HG03159 (cell line): ENCODE results near the gene BBS9.
"Not testable (repeated sequence)": the region's sequence is repeated elsewhere in the genome, so short reads cannot be mapped to it uniquely, and the experiment has no call there.

ENCODE experiments used
- ATAC-seq: cut with Tn5 transposase; IDR thresholded peaks from one replicate; pipeline ENCODE4 v1.9.1; 2021; ENCODE audit warnings: mild to moderate bottlenecking, moderate library complexity; ENCODE audit not compliant: unreplicated experiment

Gene BBS9

DNA sequence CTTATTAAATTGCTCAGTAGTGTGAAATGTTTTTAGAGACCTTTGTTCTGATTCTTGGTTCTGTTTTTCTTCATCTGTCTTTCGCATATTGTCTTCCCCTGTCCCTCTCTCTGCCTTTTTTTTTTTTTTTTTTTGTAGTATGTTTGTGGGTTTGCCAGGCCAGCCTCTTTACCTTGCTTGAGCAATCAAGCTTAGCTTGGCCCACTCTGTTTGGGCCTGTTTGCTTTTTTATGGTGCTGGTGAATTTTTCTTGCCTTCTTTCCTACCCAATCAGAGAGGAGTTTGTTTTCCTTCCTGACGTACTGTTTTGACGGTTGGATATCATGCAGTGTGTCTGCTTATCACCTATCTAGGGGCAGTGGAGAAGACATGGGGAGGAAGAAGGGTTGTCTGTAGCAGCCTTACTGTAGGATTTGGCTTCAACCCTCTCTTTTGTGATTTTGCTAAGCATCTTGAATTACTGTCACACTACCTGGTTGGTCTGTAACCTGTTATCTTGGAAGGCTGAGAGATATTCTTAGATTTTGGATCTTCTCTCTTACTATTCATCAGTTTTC lies 64.0 kb downstream of the BBS9 start:
- ATAC-seq, result no peak

DNA sequence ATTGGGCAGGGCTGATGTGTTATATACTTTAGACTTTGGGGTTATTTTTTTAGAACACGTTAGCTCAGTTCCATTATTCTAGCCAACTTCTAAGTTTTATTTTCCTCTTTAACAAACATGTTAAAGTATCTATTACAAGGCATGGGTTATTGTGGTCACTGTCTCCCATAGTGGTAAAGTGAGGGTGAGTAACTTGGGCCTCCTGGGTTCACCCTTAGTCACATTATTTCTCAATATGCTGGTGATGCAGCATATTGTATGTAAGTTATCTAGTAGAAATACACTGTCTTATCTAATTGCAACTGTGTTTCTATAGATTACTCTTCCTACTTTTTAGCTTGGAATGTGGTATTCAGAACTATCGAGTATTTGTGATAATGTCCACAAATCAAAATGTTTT lies 65.9 kb downstream of the BBS9 start:
- ATAC-seq, result no peak

DNA sequence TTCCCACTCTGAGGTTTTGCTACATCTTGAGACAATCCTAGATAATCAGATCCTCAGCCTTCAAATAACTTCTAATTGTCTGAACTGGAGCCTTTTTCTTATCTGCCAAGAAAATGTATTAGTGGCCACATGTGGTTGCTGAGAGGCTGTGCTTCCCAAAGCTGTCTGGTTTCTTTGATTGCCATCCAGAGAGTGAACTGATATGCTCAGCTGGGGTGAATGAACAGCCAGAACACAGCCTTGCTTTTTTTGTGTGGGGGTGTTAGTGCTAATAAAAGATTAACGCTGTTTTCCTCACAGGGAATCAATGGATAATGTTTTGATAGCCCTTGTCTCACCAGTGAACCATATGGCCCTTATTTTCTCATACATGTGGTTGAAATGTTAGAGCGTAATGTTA lies 66.9 kb downstream of the BBS9 start:
- no peak for ATAC-seq

DNA sequence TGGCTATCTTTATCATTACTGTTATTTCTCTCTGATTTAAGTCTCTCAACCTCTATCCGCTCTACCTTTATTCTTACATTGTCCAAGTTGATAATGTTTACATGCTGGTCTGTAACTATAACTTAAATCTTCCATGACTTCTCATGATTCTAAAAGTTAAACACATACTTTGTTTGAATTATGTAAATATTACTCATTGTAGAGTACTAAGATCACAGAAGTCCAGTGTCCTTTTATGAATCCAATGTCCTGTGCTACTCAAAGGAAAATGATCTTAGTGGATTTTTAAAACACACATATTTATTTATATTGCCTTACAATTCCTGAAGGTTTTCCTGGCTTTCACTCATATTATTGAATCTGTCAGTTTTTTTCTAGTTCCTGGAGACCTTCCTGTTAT lies 70.9 kb downstream of the BBS9 start:
- no peak for ATAC-seq

DNA sequence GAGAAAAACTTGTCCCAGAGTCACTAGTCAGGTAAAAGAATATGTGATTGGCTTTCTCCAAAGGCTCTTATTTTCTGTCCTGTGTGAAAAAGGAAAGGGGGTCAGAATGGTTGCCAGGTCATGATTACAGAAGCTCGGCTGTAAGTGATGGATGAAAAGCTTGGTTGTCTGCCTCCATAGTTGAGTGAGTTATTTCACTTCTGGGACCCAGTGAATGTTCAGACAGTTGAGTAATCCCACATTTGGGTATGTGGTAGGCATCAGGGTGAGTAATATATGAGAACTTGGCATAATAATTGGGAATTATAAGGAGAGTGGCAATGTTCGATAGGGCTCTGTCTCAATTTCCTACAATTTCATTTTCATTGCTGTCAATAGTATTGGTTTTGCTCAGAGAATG lies 72.5 kb downstream of the BBS9 start:
- ATAC-seq, result no peak

DNA sequence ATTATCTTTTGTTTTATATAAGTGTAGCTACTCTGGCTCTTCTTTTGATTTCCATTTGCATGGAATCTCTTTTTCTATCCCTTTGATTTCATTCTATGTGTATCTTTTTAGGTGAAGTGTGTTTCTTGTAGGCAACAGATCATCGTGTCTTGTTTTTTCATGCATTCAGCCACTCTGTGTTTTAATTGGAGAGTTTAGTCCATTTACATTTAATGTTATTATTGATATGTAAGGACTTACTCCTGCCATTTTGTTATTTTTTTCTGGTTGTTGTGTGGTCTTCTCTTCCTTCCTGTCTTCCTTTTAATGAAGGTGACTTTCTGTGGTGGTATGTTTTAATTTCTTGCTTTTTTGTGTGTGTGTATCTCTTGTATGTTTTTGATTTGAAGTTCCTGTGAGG lies 81.6 kb downstream of the BBS9 start:
- ATAC-seq, result no peak

DNA sequence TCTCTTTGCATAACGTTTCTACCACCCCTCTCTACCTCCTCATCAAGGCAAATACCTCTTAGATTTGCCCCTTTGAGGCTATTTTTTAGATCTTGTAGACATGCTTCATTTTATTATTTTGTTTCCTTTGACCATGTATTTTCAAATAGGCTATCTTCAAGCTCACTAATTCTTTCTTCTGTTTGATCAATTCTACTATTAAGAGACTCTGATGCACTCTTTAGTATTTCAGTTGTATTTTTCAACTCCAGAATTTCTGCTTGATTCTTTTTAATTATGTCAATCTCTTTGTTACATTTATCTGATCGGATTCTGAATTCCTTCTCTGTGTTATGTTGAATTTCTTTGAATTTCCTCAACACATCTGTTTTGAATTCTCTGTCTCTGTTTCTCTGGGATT lies 82.8 kb downstream of the BBS9 start:
- ATAC-seq, result no peak

DNA sequence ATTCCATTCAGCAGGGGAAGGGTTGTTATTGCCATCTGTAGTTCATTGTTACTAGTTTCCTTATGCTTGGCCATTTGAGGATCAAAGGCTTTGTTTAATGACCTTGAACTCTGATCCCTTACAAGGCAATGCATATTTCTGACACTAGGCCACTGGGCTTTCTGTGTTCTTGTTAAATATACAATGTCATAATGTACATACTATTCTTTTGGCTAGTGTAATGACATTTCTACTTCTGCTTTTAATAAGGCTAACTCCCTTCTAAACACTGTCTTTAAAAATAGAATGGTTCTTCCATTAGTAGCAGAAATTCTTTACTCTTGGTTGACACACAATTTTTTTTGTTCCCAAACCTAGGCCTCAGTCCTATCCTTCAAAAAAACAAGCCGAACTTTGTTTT lies 86.6 kb downstream of the BBS9 start:
- ATAC-seq, result no peak

DNA sequence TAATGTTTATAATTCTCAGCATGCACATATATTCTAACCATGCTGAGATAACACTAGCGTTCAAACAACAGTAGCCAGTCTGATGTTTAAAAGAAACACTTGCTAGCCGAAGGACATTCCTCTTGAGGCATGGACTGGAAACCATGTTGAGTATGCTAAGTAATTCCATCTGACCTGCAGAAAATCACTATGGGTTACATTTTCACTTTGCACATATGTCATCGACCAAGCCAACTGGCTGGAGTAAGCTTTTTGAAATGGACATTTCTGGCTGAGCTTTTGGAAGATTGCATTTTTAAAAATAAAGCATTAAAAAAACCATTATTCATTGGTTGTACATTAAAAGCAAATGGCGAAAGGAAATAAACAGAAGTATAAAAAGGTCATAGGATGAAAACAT lies 88.2 kb downstream of the BBS9 start:
- no peak for ATAC-seq

DNA sequence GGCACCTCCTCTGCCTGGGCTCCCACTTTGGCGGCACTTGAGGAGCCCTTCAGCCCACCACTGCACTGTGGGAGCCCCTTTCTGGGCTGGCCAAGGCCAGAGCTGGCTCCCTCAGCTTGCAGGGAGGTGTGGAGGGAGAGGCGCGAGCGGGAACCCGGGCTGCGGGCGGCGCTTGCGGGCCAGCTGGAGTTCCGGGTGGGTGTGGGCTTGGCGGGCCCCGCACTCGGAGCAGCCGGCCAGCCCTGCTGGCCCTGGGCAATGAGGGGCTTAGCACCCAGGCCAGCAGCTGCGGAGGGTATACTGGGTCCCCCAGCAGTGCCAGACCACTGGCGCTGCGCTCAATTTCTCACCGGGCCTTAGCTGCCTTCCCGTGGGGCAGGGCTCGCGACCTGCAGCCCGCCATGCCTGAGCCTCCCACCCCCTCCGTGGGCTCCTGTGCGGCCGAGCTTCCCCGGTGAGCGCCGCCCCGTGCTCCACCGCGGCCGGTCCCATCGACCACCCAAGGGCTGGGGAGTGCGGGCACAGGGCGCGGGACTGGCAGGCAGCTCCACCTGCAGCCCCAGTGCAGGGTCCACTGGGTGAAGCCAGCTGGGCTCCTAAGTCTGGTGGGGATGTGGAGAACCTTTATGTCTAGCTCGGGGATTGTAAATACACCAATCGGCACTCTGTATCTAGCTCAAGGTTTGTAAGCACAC lies 89.6 kb downstream of the BBS9 start:
- ATAC-seq, result not testable (repeated sequence)

DNA sequence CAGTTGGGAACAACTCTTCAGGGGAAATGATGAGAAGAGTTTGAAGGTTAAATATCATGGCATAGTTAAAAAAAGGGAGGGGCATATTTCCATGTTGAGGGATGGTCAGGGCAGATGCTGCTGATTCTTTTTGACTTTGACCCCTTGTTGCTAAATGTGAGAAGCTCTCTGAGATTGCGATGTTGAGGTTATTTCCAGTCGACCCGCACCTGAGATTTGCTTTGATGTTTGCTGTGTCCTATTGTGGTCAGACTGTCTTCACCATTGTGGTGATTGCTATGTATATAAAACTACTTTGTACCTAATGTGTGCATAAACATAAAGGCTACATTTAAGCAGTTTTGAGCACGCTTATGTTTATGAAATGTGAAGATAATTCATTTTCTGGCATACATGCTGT lies 90.9 kb downstream of the BBS9 start:
- no peak for ATAC-seq

DNA sequence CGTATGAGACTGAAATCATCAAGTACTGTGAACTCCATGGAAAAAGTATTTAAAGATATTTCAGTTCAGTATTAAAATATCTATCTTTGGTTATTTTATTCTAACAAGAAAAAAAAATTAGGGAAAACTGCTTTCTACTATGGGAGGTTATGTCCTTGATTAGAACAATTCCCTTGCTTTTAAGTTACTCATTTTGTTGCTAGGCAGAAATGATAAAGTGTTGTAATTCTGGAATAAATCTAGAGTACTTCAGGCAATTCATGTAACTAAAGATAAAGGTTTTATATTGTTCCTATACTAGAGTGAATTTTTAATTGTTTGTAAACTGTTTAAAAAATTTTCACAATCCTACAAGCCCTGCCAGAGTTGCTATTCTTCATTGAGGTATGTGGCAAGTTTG lies 92.0 kb downstream of the BBS9 start:
- ATAC-seq, result no peak

DNA sequence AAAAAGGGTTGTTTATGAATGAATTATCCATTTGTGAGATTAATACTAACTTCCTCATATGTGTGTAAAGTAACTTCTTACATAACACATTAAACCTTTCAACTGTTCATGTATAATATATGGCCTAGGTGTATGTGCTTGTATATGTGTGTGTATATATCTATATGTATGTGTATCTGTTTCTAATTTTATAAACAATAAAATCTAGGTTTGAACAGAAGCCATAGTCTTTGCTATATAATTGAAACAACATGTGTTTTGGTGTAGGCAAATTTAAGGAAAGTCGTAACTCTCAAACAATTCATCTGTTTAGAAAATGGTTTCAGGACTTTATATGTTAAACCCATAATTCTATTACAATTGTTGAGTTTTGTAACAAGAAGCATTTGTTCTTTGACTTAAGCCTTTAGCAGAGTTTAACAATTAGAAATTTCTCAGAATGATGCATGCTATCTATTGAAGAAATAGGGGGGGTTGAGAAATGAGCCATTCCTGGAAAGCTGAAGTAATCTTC lies 103.3 kb downstream of the BBS9 start:
- ATAC-seq, result no peak

DNA sequence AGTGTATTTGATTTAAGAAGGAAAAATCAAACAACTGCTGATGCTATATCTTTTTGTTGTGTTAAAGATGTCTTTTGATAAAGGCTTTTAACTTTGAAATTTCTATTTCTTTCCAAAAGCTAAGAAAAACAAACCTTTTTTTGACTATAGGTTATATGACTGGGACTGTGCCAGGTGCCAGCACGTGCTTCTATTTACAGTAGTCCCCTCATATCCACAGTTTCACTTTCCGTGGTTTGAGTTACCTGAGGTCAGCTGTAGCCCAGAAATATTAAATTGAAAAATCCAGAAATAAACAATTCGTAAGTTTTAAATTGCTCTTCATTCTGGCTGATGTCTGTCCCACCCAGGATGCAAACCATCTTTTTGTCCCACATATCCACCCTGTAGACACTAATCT lies 104.3 kb downstream of the BBS9 start:
- ATAC-seq, result no peak

DNA sequence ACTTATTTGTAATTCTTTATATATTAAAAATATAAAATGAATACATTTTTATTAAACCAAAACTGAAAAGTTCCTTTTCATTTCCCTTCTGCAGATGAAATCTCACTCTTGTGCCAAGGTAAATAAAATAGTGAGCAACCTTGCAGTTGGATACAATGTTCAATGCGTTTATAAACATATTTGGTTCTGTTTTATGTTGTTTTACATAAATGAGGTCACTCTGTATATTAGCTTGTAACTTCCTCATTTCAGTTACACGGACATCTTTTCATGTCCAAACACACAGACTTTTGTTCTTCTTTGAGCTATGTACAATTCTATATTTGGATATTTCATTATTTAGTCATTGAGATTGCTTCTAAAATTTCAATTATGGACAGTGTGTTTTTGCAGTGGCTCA lies 107.7 kb downstream of the BBS9 start:
- peak; percentile 67 for ATAC-seq

DNA sequence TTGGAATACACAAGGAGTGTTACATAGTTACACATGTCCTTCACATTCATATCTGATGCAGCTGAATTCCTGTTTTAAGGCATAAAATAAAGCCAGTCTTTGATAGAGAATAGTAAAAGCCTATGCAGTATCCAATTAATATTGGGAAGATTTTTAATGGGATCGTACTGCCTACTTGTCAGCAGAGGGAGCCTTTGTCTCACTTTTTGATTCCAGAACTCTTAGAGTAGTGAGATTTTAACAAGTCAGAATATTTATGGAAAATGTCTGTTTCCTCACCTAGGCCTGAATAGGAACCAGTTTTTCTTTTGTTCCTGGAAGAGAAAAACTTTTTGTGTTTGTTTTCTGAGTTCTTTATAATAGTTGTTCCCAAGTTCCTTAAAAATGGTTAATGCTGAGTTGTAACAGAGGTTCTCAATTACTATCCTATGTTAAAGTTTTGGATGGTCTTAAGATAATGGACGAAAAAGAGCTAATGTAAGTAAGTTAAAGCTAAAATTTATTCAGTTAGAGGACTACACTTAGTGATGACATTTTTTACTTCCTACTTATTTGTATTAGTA lies 114.0 kb downstream of the BBS9 start:
- no peak for ATAC-seq

DNA sequence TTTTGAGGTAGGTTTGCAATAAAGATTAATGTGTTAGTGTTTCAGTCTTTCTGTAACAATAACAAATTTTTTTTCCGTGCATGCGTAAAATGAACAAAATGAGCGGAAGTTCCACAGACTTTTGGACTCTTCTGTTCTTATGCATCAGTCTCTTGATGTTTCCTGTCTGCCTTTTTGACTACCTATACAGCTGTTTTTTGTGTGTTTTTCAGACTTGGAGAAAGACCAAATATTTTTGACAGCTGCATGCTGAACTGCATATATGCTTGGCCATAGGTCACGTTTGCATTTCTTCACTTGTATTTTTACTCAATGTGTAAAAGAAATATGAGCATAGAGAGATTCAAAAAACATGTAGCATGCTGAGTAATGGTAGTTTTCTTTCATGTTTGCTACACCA lies 119.3 kb downstream of the BBS9 start:
- no peak for ATAC-seq

DNA sequence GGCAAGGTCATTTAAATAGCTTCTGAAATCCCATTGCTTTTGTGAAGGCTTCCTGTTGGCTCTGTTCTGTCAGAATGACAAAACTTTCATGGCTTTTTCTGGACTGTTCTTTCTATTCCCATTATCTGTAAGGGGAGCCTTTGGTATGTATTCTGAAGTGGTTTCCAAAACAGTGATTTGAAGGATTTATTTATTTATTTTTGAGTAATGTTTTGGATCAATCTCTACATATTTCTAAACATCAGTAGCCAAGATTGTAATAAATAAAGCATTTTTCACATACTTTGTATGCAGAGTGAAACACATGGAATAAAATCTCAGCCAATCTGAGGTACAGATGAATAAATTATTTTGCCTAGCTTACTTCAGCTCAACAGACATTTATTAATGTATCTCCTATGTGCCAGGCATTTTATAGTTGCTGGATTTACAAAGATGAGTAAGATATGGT lies 121.1 kb downstream of the BBS9 start:
- ATAC-seq, result no peak

DNA sequence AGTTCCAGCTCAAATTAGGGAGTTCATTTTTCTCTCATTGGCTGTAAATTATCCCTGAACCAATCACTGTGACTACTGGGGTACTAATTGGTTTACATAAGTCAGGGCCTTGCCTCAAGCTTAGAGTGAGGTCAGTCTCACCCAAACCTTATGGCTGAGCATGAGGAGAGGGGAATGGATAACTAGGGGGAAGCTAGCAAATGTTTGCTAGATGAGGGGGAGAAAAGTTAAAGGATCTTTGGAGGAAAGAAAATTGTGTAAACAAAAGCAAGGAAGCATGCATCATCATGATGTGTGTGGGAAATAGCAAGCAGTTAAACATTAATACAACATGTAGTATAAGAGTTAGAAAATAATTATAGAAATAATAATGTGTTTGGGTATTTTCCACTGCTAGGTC lies 121.9 kb downstream of the BBS9 start:
- ATAC-seq, result no peak

DNA sequence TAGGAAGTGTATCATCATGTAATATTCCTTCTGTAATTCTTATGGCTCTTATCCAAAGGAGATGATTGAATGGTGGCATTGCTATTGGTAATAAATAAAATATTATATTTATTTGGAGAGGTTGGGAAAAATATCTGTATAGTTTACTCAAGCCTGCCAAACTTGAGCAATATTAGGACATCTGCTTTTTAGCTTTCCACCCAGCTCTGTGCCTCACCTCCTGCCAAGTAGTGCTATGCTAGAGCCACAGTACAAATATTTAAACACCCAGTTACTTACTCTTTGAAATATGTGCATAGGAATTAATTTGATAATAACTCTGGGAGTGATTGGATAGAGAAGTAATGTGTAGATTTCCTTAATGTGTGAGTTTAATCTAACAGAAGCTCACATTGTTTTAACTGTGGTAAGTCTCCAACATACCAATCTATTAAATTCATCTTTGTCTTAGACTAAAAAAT lies 129.2 kb downstream of the BBS9 start:
- no peak for ATAC-seq

DNA sequence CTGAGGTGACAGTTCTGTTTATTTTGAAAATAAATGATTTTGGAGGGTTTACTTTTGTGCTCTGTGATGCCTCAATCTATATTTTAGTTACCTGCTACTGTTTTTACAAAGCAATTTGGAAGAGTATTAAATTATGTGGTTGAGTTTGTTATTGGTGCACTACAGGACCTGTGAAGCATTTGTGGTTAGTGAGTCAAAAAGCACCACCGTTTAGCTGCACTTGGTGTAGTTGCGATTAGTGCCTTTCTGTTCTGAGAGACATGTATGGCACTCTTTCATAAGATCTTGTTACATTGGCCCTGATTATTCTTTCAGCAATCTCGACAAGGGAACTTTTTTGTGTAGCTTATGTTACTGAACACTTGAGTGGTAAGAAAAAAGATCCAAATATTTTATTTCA lies 132.2 kb downstream of the BBS9 start:
- peak; percentile 69 for ATAC-seq

DNA sequence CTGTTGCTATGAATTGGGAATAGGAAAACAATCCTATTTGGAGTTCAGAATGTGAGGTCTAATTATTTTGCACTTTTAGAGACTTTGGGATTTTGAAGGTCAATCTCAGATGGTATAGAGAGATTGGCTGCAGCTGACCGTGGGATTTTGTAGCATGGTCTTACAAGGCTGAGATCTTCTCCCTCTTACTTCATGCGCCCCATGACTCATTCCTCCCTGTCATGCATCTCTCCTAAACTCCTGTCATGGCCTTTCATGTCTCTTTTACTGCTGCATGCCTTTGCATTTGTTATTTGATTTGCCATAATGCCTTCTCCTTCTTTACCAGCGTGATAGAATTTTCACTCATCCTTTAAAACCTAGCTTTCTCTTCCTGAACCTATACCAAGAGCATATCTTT lies 133.1 kb downstream of the BBS9 start:
- no peak for ATAC-seq
